NCI-H2107 treated with DMSO at 0.1 percent for 48 hours (cell line): ENCODE measurements around the gene ZNF197.
"Not testable (repeated sequence)": the region's sequence is repeated elsewhere in the genome, so short reads cannot be mapped to it uniquely, and the experiment has no call there.

Source experiments
- DNase-seq: peaks from one replicate; lab custom pipeline; 2025; ENCODE audit not compliant: unreplicated experiment; lab: John Stamatoyannopoulos, UW

The ZNF197 gene

GRCh38 chr3:44661189-44661588 is 36.4 kb downstream of the ZNF197 start:
- DNase-seq: no peak

- DNase-seq: no peak
Observed at GRCh38 chr3:44665173-44665572, 40.3 kb downstream of the ZNF197 start.

DNA sequence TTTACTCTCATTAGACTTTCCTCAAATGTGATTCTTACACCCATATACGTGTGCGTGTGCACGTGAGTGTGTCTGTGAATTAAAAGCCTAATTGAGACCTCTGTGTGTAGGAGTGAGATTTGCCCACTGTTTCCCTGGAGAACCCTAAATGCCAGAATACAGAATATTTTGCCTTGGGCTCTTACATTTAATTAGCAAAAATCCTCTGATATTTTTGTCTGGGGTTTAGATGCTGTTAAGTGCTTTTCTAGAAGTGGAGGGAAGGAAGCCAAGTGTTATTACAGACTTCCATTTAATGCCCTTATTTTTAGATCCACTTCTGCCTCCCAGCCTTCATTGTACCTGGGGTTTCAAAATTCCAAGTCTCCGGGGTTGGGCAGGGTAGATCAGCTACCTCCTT is 41.5 kb downstream of the ZNF197 start:
- no peak for DNase-seq

DNA sequence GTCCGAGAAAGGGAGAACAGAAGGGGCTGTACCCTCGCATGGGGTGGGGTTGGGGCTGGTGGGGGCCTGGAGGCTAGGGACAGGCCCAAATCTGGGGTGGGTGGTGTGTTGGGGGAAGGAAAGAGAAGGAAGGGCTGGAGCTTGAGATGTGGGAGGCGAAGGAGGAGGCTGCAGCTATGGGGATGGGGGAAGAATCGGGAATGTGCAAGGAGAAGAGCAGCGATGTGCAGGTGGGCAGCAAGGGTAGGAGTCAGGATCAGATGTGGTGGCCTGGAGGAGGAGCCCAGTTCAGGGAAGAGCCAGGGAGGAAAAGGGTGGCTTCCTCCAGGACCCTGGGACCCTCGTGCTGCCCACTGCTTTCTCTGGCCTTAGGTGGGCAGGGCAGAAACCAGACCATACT is 44.9 kb downstream of the ZNF197 start:
- no peak for DNase-seq

- DNase-seq: not testable (repeated sequence)
Observed at GRCh38 chr3:44673466-44673865, 48.6 kb downstream of the ZNF197 start.

GRCh38 chr3:44674211-44674610 is 49.4 kb downstream of the ZNF197 start:
- DNase-seq: no peak

DNA sequence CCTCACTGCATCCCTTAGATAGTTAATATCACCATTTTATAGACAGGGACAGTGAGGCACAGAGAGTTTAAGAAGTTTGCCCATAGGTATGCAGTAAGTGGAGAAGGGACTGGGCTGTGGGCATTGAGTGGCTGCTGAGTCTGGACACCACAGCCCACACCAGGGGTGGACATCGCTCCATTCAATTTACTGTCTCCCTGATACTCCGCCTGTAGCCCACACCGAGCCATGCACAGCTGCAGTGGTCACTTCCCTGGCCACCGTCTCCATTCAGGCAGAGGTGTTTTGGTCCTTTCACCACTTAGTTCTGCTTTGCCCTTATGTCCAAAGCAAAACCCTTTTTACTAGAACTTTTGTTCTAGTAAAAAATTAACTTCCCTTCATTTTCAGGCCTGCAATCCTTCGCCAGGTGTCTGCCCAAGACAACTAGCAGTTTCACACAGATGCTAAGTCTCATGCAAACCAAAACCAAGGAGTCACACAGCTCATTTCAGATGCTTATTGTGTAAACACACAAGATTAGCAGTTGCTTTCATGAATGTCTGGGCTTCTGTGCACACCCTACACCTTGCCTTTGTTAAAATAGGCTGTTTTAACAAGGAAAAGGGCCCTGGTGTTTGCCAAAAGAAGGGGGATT is 53.8 kb downstream of the ZNF197 start:
- no peak for DNase-seq

DNA sequence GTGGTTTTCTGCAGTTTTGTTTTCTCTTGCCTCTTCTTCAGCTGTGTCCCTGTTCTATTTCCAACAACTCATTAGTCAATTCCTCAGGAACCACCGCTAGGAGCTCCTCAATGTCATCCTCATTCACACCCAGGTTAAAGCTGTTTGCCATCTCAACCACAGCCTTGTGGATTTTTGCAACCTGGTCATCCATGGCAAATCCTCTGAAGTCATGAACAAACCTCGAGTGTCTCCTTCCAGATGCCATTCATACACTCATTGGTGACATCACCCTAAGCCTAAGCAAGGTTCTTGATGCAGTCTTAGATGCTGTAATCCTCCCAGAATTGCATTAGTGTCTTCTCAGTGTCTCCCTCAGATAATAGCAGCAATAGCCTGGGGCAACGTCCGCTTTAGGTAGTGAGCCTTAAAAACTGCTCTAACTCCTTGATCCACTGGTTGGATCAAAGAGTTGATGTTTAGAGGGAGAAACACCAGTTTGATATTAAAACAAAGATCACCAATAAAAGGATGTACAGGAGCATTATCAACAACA is 56.2 kb downstream of the ZNF197 start:
- no peak for DNase-seq

- DNase-seq: no peak
Observed at GRCh38 chr3:44682182-44682896, 57.5 kb downstream of the ZNF197 start.

GRCh38 chr3:44685128-44685800 is 60.4 kb downstream of the ZNF197 start:
- no peak for DNase-seq

GRCh38 chr3:44687898-44688297 is 63.1 kb downstream of the ZNF197 start:
- no peak for DNase-seq
